Activated CD8-positive, alpha-beta memory T cell treated with anti-CD3 and anti-CD28 coated beads for 4 hours (primary cell): Measurements from ENCODE around the gene HIGD1C.
A peak's percentile ranks its signal among the peaks of the same experiment; 100 is the strongest.
"Not testable (repeated sequence)": the region's sequence is repeated elsewhere in the genome, so short reads cannot be mapped to it uniquely, and the experiment has no call there.

Source experiments
- DNase-seq, 2 donors: peaks; one replicate each; pipeline ENCODE4 v3.0.0-alpha.2; 2020; ENCODE audit warnings: low read depth in 2 of 2

Gene HIGD1C

GRCh38 chr12:50952510-50952909 is at the start of gene HIGD1C:
HIGD1C (plus strand) TSS chr12:50952544; CDS start chr12:50953999, 1,455 bp downstream.
- no peak for DNase-seq

GRCh38 chr12:50908479-50908878 is 43.9 kb upstream of the HIGD1C start:
- not testable (repeated sequence) for DNase-seq

- not testable (repeated sequence) for DNase-seq
Observed at GRCh38 chr12:50912361-50912760, 40.0 kb upstream of the HIGD1C start.

- no peak for DNase-seq
Observed at GRCh38 chr12:50913224-50913623, 39.1 kb upstream of the HIGD1C start.

GRCh38 chr12:50914872-50915484 is 37.4 kb upstream of the HIGD1C start:
- no peak for DNase-seq

DNA sequence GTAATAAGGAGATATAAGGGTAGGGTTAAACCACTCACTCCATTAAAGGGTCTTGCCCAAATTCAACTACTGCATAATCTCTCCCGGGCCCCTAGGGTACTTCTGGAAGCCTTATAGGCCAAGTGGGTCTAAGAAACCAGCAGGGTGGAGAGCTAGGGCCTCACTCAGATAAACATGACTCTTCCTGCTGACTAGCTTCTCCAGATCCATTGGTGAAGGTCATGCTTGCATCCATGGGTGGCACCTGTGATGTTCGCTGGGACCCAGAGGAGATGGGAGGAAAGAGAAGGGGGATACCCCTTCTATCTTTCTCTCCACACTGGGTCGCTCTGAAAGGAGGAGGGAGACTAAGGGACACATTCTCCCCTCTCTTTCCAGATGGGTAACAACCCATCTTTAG is 36.1 kb upstream of the HIGD1C start:
- no peak for DNase-seq

- no peak for DNase-seq
Observed at GRCh38 chr12:50918584-50919316, 33.6 kb upstream of the HIGD1C start.

GRCh38 chr12:50922820-50923219 is 29.5 kb upstream of the HIGD1C start:
- DNase-seq, result no peak

DNA sequence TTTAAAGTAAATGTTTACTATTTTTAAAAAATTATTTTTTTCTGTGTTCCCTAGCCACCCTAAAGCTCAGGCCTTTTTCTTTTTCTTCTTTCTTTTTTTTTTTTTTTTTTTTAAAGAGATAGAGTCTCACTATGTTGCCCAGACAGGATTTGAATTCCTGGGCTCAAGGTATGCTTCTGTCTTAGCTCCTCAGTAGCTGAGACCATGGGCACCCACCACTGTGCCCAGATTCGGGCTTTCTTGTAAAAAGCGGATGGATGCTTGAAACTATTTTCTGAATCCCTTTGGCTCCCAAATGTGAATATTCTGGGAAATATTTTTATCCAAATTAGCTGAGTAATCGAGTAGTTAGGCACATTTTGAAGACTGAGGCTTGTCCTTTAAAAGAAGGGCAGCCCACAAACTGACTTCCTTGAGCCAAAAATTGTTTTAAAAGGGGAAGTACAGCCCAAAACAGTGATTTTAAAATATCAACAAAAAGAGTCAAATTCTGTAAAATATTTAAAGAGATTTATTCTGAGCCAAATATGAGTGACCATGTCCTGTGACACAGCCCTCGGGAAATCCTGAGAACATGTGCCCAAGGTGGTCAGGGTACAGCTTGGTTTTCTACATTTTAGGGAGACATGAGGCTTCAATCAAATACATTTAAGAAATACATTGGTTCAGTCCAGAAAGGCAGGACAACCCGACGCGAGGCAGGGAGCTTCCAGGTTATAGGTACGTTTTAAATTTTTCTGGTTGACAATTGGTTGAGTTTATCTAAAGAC is 28.8 kb upstream of the HIGD1C start:
- DNase-seq, result no peak

DNA sequence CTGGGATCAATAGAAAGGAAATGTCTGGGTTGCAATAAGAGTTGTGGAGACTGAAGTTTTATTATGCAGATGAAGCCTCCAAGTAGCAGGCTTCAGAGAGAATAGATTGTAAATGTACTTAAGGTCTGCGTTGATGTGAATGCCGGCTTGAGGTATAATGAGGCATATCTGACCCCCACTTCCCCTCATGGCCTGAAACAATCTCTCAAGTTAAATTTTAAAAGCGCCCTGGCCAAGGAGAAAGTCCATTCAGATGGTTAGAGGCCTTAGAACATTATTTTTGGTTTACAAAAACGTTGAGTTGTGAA is 28.3 kb upstream of the HIGD1C start:
- DNase-seq, result no peak

GRCh38 chr12:50924439-50925341 is 27.7 kb upstream of the HIGD1C start:
- peak; percentile 5 to 11 for DNase-seq

DNA sequence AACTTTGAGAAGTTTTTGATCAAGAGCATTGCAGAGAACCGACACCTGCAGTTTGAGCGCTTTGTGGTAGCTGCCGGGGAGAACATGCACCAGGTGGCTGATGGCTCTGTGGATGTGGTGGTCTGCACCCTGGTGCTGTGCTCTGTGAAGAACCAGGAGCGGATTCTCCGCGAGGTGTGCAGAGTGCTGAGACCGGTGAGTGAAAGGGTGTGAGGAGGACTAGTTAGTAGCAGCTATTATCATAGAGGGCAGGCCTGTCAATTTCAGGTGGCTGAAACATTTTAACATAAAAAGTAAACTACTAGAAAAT is 27.0 kb upstream of the HIGD1C start:
- no peak for DNase-seq

- DNase-seq, result no peak
Observed at GRCh38 chr12:50925920-50926319, 26.4 kb upstream of the HIGD1C start.

DNA sequence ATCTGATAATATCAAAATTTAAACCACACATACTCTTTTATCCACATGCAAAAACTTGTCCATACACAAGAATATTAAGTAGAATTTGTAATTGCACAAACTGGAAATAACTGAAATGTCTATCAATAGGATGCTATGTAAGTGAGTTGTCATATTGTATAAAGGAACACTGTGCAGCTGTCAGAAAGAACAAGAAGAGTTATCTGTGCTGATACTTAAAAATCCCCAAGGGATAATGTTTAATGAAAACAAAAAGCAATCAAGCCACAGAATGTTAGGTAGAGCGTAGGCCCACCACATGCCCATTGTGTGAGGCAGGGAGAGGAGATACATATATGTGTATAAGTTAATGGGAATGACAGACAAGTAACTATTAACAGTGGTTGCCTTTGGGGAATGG is 25.9 kb upstream of the HIGD1C start:
- no peak for DNase-seq

DNA sequence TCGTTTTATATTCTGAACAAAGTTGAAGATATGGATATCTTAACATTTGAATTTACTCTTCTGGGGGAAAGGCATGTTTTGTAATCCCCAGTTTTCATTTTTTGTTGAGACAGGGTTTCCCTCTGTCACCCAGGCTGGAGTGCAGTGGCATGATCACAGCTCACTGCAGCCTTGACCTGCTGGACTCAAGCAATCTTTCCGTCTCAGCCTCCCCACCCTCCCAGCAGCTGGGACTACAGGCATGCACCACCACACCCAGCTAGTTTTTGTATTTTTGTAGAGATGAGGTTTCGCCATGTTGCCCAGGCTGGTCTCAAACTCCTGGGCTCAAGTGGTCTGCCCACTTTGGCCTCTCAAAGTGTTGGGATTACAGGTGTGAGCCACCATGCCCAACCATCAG is 25.4 kb upstream of the HIGD1C start:
- not testable (repeated sequence) for DNase-seq

GRCh38 chr12:50927356-50927755 is 25.0 kb upstream of the HIGD1C start:
- DNase-seq, result no peak

GRCh38 chr12:50927766-50928224 is 24.5 kb upstream of the HIGD1C start:
- no peak for DNase-seq

GRCh38 chr12:50928392-50928791 is 24.0 kb upstream of the HIGD1C start:
- DNase-seq, result no peak

DNA sequence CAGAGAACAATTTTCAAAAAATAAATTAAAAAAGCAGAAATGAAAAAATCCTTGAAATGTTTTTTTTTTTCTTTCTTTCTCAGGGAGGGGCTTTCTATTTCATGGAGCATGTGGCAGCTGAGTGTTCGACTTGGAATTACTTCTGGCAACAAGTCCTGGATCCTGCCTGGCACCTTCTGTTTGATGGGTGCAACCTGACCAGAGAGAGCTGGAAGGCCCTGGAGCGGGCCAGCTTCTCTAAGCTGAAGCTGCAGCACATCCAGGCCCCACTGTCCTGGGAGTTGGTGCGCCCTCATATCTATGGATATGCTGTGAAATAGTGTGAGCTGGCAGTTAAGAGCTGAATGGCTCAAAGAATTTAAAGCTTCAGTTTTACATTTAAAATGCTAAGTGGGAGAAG is 22.5 kb upstream of the HIGD1C start:
- DNase-seq, result no peak

DNA sequence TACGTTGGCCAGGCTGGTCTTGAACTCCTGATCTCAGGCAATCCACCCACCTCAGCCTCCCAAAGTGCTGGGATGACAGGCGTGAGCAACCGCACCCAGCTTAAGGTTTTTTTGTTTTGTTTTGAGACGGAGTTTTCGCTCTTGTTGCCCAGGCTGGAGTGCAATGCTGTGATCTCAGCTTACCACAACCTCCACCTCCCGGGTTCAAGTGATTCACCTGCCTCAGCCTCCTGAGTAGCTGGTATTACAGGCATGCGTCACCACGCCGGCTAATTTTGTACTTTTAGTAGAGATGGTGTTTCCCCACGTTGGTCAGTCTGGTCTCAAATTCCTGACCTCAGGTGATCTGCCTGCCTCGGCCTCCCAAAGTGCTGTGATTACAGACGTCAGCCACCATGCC is 21.9 kb upstream of the HIGD1C start:
- not testable (repeated sequence) for DNase-seq

DNA sequence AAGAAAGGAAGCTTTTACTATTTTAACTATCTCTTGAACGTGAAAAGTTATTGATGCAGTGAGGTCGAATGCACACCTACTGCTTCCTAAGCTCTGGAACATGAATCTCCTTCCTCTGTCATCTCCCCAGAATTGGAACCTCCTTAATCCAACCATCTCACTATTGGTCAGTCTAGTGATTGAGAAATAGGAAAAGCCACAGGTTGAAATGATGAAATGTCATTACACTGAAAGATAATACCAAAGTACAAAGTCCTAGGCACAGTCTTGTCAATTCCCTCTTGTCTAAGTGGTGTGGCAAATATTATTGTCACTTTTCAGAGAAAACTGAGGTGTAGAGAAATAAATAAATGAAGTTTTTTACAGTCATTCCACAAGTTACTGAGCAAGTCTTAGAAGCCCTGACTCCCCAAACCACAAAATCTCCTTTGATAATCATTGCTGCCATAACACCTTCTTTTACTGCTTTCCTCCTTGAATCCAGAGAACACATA is 19.5 kb upstream of the HIGD1C start:
- DNase-seq, result no peak
